ENCODE results near the gene TRIM44. TPM values are rescaled to one million over a fixed set of nuclear protein-coding genes. Genes with fewer than 3 reads are reported as not detected.

The TRIM44 gene
- total and polyA plus RNA-seq, 2 donors (not counting 3 experiments of a cell fraction or from before 2014, with no cell fraction given): 31.7 to 72.0 TPM

DNA sequence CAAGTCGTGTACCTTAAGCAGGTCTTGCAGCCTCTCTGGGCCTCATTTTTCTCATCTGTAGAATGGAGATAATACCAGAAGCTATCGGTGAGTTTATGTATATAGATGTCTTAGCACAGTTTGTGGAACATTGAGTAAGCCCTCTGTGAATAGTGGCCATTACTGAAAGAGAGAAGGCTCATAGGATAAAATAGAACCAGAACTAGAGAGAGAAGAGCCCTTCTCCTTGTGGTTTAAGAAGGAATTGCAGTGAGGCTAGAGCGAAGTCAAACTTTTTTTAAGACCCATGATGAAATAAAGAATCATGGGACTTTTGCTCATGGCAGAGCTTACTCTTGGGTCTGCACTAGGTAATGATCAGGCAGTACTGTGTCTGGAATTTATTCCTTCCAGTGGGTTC is 137.1 kb downstream of the TRIM44 start:
- Histone ChIP-seq H3K27ac (ENCODE audit: insufficient read depth, low read depth, low read length) (no peak overlapping the region), H4K20me1 (replicated peaks; ENCODE audit: control insufficient read depth, extremely low read depth, insufficient read depth, low read length) (no peaks in the 10 kb centered on the region), H3K27me3 (ENCODE audit: control insufficient read depth in 2 of 2, insufficient read depth in 2 of 2, low read length in 2 of 2) (no peaks in the 10 kb centered on the region), H3K36me3 (ENCODE audit: control insufficient read depth in 2 of 2, extremely low read depth in 1 of 2, insufficient read depth in 2 of 2, low read length in 2 of 2) (no peaks in the 10 kb centered on the region), H3K9me3 (replicated peaks; ENCODE audit: control insufficient read depth, insufficient read depth, low read length) (no peaks in the 10 kb centered on the region), H3K4me3 (replicated peaks in 1 of 3; ENCODE audit: insufficient read depth in 1 of 3, low read depth in 1 of 3, low read length in 3 of 3) (no peak overlapping the region), H3K4me1 (ENCODE audit: control insufficient read depth, extremely low read depth, insufficient read depth, low read length) (peaks cover 45% of the 10 kb centered on the region), H3K4me2 (ENCODE audit: insufficient read depth, low read length) (no peak overlapping the region), H3K9ac (replicated peaks; ENCODE audit: extremely low read depth, insufficient read depth, low read length) (no peak overlapping the region), H2AFZ (ENCODE audit: low read depth, low read length) (no peak overlapping the region), H3K79me2 (ENCODE audit: control insufficient read depth, insufficient read depth, low read length) (peaks cover 3% of the 10 kb centered on the region), H3K9me1 (replicated peaks; ENCODE audit: control insufficient read depth, extremely low read depth, insufficient read depth, low read length) (no peaks in the 10 kb centered on the region)
- ChIA-PET POLR2A (no interaction called here), CTCF (interaction anchor here (1.1 to 11.6 kb wide), 2 partner anchors 21 to 286 kb away, joined by 3 to 141 read pairs; no protein-coding TSS in a partner anchor)
- dilution Hi-C loops (cut with MboI; ENCODE audit: extremely low pct_ligation_motif_present, low sequenced_read_pairs): loop anchor here (25.0 kb wide), 1 partner anchor 463 kb away; no protein-coding TSS in a partner anchor
- BruUV-seq (replicated peaks): no TSS peak
- TF ChIP-seq MYC (IDR thresholded peaks at IDR 0.05; ENCODE audit: low read depth, low read length): no peak
- DNase-seq (ENCODE audit: low read depth, low spot score): no peak
- intact Hi-C loops (cut with micrococcal nuclease): loop anchor here (5.0 kb wide), 1 partner anchor 62 kb away; no protein-coding TSS in a partner anchor
- no peak for FAIRE-seq

DNA sequence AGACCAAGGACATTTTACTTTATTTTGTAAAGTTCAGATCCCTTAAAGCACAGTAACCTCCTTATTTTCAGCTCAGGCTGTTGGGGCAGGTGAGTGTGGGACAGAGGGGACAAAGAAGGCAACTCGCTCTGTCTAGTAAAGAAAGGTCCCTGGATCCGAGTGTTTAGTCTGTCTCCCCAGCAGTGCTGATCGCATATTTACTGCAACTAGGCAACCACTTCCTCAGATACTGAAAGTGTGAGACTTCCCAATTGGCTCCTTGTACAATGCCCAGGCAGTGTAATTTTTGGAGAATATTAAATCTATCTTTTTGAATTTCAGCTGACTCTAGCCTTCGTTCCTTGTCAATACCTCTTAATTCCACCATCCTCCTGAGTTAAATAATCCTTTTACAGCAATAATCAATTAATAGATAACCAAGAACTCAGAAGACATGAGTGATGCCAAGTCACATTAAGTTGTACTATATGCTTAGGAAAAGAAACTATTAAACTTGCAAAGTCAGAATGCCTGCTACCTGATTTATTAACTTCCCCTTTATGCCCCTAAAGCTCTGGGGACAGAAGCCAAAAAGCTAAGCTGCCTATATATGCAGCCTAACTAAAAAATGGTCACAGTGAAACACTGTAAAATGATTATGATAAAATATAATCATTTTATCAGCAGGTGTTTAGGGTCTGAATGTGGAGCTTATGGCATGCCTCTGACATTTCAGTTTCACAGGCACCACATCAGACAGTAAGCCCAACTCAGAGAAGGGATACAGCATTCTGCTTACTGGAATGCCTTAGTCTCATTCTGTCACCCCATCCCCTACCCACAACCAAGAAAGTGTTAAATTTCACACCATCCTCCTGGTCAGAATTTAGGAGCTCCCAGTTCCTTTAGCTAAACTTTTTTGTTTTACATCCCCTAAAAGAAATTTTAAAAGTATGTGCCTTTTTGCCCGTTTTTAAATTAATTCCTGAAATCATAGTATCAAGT is 138.7 kb downstream of the TRIM44 start:
- dilution Hi-C loops (cut with MboI; ENCODE audit: extremely low pct_ligation_motif_present, low sequenced_read_pairs) (loop anchor here (25.0 kb wide), 1 partner anchor 461 kb away; no protein-coding TSS in a partner anchor), intact Hi-C loops (cut with micrococcal nuclease) (no loop called here)
- H3K4me3 ChIP-seq (replicated peaks in 1 of 3; ENCODE audit: insufficient read depth in 1 of 3, low read depth in 1 of 3, low read length in 3 of 3): no peak overlapping the region
- no peak overlapping the region for H3K4me2 ChIP-seq (ENCODE audit: insufficient read depth, low read length)
- H3K27me3 ChIP-seq (ENCODE audit: control insufficient read depth in 2 of 2, insufficient read depth in 2 of 2, low read length in 2 of 2): no peaks in the 10 kb centered on the region
- FAIRE-seq: no peak
- BruUV-seq (replicated peaks): no TSS peak
- peaks cover 3% of the 10 kb centered on the region for H3K79me2 ChIP-seq (ENCODE audit: control insufficient read depth, insufficient read depth, low read length)
- H3K4me1 ChIP-seq (ENCODE audit: control insufficient read depth, extremely low read depth, insufficient read depth, low read length): peaks cover 29% of the 10 kb centered on the region
- CTCF ChIA-PET: interaction anchor here (11.6 kb wide), 1 partner anchor 20 kb away, joined by 141 read pairs; no protein-coding TSS in a partner anchor
- POLR2A ChIA-PET: no interaction called here
- H3K9me1 ChIP-seq (replicated peaks; ENCODE audit: control insufficient read depth, extremely low read depth, insufficient read depth, low read length): no peaks in the 10 kb centered on the region
- peak; percentile 56 for DNase-seq (ENCODE audit: low read depth, low spot score)
- TF ChIP-seq GATA2 (IDR thresholded peaks at IDR 0.05; ENCODE audit: insufficient read depth, insufficient read length, low read depth, low read length) (no peak), MYC (IDR thresholded peaks at IDR 0.05; ENCODE audit: low read depth, low read length) (no peak), JUN (IDR thresholded peaks at IDR 0.05; ENCODE audit: borderline replicate concordance, insufficient read depth, insufficient read length, low read depth) (no peak), FOS (IDR thresholded peaks at IDR 0.05; ENCODE audit: borderline replicate concordance, insufficient read depth, low read length) (no peak), POLR2AphosphoS5 (IDR thresholded peaks at IDR 0.05; ENCODE audit: insufficient read depth, low read depth, low read length) (no peak), EZH2 (IDR thresholded peaks at IDR 0.05; ENCODE audit: borderline replicate concordance, low read depth, low read length, severe bottlenecking) (no peak), POLR2A (IDR thresholded peaks at IDR 0.05; ENCODE audit: low read depth, low read length) (no peak)
- TF ChIP-seq, protein P1, sequence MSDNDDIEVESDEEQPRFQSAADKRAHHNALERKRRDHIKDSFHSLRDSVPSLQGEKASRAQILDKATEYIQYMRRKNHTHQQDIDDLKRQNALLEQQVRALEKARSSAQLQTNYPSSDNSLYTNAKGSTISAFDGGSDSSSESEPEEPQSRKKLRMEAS (IDR thresholded peaks at IDR 0.05; ENCODE audit: insufficient read depth, insufficient read length): no peak
- TF ChIP-seq, protein P2, sequence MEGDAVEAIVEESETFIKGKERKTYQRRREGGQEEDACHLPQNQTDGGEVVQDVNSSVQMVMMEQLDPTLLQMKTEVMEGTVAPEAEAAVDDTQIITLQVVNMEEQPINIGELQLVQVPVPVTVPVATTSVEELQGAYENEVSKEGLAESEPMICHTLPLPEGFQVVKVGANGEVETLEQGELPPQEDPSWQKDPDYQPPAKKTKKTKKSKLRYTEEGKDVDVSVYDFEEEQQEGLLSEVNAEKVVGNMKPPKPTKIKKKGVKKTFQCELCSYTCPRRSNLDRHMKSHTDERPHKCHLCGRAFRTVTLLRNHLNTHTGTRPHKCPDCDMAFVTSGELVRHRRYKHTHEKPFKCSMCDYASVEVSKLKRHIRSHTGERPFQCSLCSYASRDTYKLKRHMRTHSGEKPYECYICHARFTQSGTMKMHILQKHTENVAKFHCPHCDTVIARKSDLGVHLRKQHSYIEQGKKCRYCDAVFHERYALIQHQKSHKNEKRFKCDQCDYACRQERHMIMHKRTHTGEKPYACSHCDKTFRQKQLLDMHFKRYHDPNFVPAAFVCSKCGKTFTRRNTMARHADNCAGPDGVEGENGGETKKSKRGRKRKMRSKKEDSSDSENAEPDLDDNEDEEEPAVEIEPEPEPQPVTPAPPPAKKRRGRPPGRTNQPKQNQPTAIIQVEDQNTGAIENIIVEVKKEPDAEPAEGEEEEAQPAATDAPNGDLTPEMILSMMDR (IDR thresholded peaks at IDR 0.05; ENCODE audit: extremely low read depth in 1 of 2, insufficient read depth in 1 of 2, low read depth in 1 of 2, low read length in 2 of 2): no peak
- no peaks in the 10 kb centered on the region for H3K36me3 ChIP-seq (ENCODE audit: control insufficient read depth in 2 of 2, extremely low read depth in 1 of 2, insufficient read depth in 2 of 2, low read length in 2 of 2)
- no peak overlapping the region for H2AFZ ChIP-seq (ENCODE audit: low read depth, low read length)
- no peaks in the 10 kb centered on the region for H3K9me3 ChIP-seq (replicated peaks; ENCODE audit: control insufficient read depth, insufficient read depth, low read length)
- no peak overlapping the region for H3K9ac ChIP-seq (replicated peaks; ENCODE audit: extremely low read depth, insufficient read depth, low read length)
- H4K20me1 ChIP-seq (replicated peaks; ENCODE audit: control insufficient read depth, extremely low read depth, insufficient read depth, low read length): no peaks in the 10 kb centered on the region
- no peak overlapping the region for H3K27ac ChIP-seq (ENCODE audit: insufficient read depth, low read depth, low read length)
